ENCODE data around the gene KRTAP3-3.
"Not testable (repeated sequence)": the region's sequence is repeated elsewhere in the genome, so short reads cannot be mapped to it uniquely, and the experiment has no call there.

Gene KRTAP3-3

GRCh38 chr17:41003926-41004325 lies 10.0 kb upstream of the KRTAP3-3 start:
- TF ChIP-seq CTCF (IDR thresholded peaks at IDR 0.05; ENCODE audit: insufficient read depth, low read depth, low read length, missing control alignments), result no peak
- no peak overlapping the region for H3K4me3 ChIP-seq (ENCODE audit: low read length)
- DNase-seq (ENCODE audit: low read depth), result no peak

- no peak overlapping the region for H3K4me3 ChIP-seq (ENCODE audit: low read length)
- no peak for TF ChIP-seq CTCF (IDR thresholded peaks at IDR 0.05; ENCODE audit: insufficient read depth, low read depth, low read length, missing control alignments)
- peak; percentile 85 for DNase-seq (ENCODE audit: low read depth)
Measured at GRCh38 chr17:41002814-41003213, 8.8 kb upstream of the KRTAP3-3 start.

- no peak for DNase-seq (ENCODE audit: low read depth)
- H3K4me3 ChIP-seq (ENCODE audit: low read length), result no peak overlapping the region
- TF ChIP-seq CTCF (IDR thresholded peaks at IDR 0.05; ENCODE audit: insufficient read depth, low read depth, low read length, missing control alignments), result no peak
Measured at GRCh38 chr17:41001795-41002194, 7.8 kb upstream of the KRTAP3-3 start.

- not testable (repeated sequence) for H3K4me3 ChIP-seq (ENCODE audit: low read length); DNase-seq (ENCODE audit: low read depth)
Measured at GRCh38 chr17:40999563-40999962, 5.6 kb upstream of the KRTAP3-3 start, which contains the start of gene KRTAP3-2. Gene KRTAP3-2, minus strand, starts transcription at chr17:40999906. Its CDS starts 53 bp downstream, at chr17:40999853.

- H3K4me3 ChIP-seq (ENCODE audit: low read length), result no peak overlapping the region
- DNase-seq (ENCODE audit: low read depth), result no peak
- no peak for TF ChIP-seq CTCF (IDR thresholded peaks at IDR 0.05; ENCODE audit: insufficient read depth, low read depth, low read length, missing control alignments)
Measured at GRCh38 chr17:40997361-40997760, 3.4 kb upstream of the KRTAP3-3 start.

- no peak for TF ChIP-seq CTCF (IDR thresholded peaks at IDR 0.05; ENCODE audit: insufficient read depth, low read depth, low read length, missing control alignments)
Measured at GRCh38 chr17:40996829-40997228, 2.9 kb upstream of the KRTAP3-3 start.

GRCh38 chr17:40995116-40995515 lies 1.2 kb upstream of the KRTAP3-3 start:
- TF ChIP-seq CTCF (IDR thresholded peaks at IDR 0.05; ENCODE audit: insufficient read depth, low read depth, low read length, missing control alignments), result no peak
- DNase-seq (ENCODE audit: low read depth), result no peak
- H3K4me3 ChIP-seq (ENCODE audit: low read length), result no peak overlapping the region

More at GRCh38 chr17:40996829-40997228, 2.9 kb upstream of the KRTAP3-3 start:
- no peak for DNase-seq (ENCODE audit: low read depth)
- no peak overlapping the region for H3K4me3 ChIP-seq (ENCODE audit: low read length)
